ENCODE results near the gene TELO2. TPM values are rescaled to one million over a fixed set of nuclear protein-coding genes. Genes with fewer than 3 reads are reported as not detected.

Gene TELO2
- total and polyA plus RNA-seq, 2 donors (not counting 3 experiments of a cell fraction or from before 2014, with no cell fraction given): 30.7 to 61.6 TPM

DNA sequence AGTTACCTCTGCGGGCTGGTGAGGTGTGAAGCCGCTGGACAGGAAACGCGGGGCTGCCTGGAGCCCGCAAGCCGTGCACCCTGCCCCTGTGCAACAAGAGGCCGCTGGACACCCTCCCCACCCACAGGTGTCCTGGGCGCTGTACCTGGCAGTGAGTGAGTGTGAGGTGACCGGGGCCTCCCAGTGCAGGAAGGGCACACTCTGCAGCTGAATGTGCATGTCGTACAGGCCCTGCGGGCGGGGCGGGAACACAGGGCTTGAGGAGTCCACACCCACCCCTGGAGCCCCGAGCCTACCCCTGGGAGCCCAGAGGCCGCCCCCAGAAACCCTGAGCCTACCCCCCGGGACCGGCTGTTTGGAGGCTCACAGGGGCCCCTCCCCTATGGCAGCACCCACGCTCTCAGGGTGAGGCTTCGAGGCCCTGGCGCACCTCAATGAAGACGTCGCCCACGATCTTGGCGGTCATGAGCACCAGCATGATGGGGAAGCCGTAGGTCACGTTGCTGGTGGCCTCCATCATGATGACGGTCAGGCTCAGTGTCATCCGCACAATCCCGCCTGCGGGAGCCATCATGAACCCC is 44.5 kb upstream of the TELO2 start:
- H3K4me2 ChIP-seq (ENCODE audit: insufficient read depth, low read length): no peak overlapping the region
- H3K9me1 ChIP-seq (replicated peaks; ENCODE audit: control insufficient read depth, extremely low read depth, insufficient read depth, low read length): no peaks in the 10 kb centered on the region
- ChIA-PET POLR2A (no interaction called here), CTCF (no interaction called here)
- no peak for FAIRE-seq
- H3K36me3 ChIP-seq (ENCODE audit: control insufficient read depth in 2 of 2, extremely low read depth in 1 of 2, insufficient read depth in 2 of 2, low read length in 2 of 2): peaks cover 0 to 38% of the 10 kb centered on the region in 2 experiments
- TF ChIP-seq CTCF (IDR thresholded peaks at IDR 0.05; ENCODE audit: extremely low read depth in 1 of 2, insufficient read depth in 1 of 2, low read depth in 1 of 2, low read length in 2 of 2) (no peak), POLR2A (IDR thresholded peaks at IDR 0.05; ENCODE audit: low read depth, low read length) (no peak), EZH2 (IDR thresholded peaks at IDR 0.05; ENCODE audit: borderline replicate concordance, low read depth, low read length, severe bottlenecking) (no peak)
- no peaks in the 10 kb centered on the region for H3K4me1 ChIP-seq (ENCODE audit: control insufficient read depth, extremely low read depth, insufficient read depth, low read length)
- H3K4me3 ChIP-seq (replicated peaks in 1 of 3; ENCODE audit: insufficient read depth in 1 of 3, low read depth in 1 of 3, low read length in 3 of 3): no peak overlapping the region
- no TSS peak for BruUV-seq (replicated peaks)
- H3K9me3 ChIP-seq (replicated peaks; ENCODE audit: control insufficient read depth, insufficient read depth, low read length): no peaks in the 10 kb centered on the region
- H3K27ac ChIP-seq (ENCODE audit: insufficient read depth, low read depth, low read length): no peak overlapping the region
- DNase-seq (ENCODE audit: low read depth, low spot score): no peak
- no peaks in the 10 kb centered on the region for H4K20me1 ChIP-seq (replicated peaks; ENCODE audit: control insufficient read depth, extremely low read depth, insufficient read depth, low read length)
- no peak overlapping the region for H3K9ac ChIP-seq (replicated peaks; ENCODE audit: extremely low read depth, insufficient read depth, low read length)
- intact Hi-C loops (cut with micrococcal nuclease): no loop called here
- H3K79me2 ChIP-seq (ENCODE audit: control insufficient read depth, insufficient read depth, low read length): no peaks in the 10 kb centered on the region
- no peak overlapping the region for H2AFZ ChIP-seq (ENCODE audit: low read depth, low read length)
- dilution Hi-C loops (cut with MboI; ENCODE audit: extremely low pct_ligation_motif_present, low sequenced_read_pairs): no loop called here
- H3K27me3 ChIP-seq (ENCODE audit: control insufficient read depth in 2 of 2, insufficient read depth in 2 of 2, low read length in 2 of 2): no peaks in the 10 kb centered on the region

GRCh38 chr16:1449201-1449788 is 43.9 kb upstream of the TELO2 start:
- Histone ChIP-seq H4K20me1 (replicated peaks; ENCODE audit: control insufficient read depth, extremely low read depth, insufficient read depth, low read length) (no peaks in the 10 kb centered on the region), H3K4me1 (ENCODE audit: control insufficient read depth, extremely low read depth, insufficient read depth, low read length) (no peaks in the 10 kb centered on the region), H3K4me3 (replicated peaks in 1 of 3; ENCODE audit: insufficient read depth in 1 of 3, low read depth in 1 of 3, low read length in 3 of 3) (no peak overlapping the region), H3K9me1 (replicated peaks; ENCODE audit: control insufficient read depth, extremely low read depth, insufficient read depth, low read length) (no peaks in the 10 kb centered on the region), H3K4me2 (ENCODE audit: insufficient read depth, low read length) (no peak overlapping the region), H3K36me3 (ENCODE audit: control insufficient read depth in 2 of 2, extremely low read depth in 1 of 2, insufficient read depth in 2 of 2, low read length in 2 of 2) (peaks cover 0 to 43% of the 10 kb centered on the region in 2 experiments), H2AFZ (ENCODE audit: low read depth, low read length) (no peak overlapping the region), H3K27ac (ENCODE audit: insufficient read depth, low read depth, low read length) (no peak overlapping the region), H3K9ac (replicated peaks; ENCODE audit: extremely low read depth, insufficient read depth, low read length) (no peak overlapping the region), H3K27me3 (ENCODE audit: control insufficient read depth in 2 of 2, insufficient read depth in 2 of 2, low read length in 2 of 2) (no peaks in the 10 kb centered on the region), H3K9me3 (replicated peaks; ENCODE audit: control insufficient read depth, insufficient read depth, low read length) (no peaks in the 10 kb centered on the region), H3K79me2 (ENCODE audit: control insufficient read depth, insufficient read depth, low read length) (no peaks in the 10 kb centered on the region)
- ChIA-PET POLR2A (no interaction called here), CTCF (no interaction called here)
- BruUV-seq (replicated peaks): no TSS peak
- no peak for TF ChIP-seq JUN (IDR thresholded peaks at IDR 0.05; ENCODE audit: borderline replicate concordance, insufficient read depth, insufficient read length, low read depth)
- TF ChIP-seq GATA2 (IDR thresholded peaks at IDR 0.05; ENCODE audit: insufficient read depth, insufficient read length, low read depth, low read length): no peak
- no peak for TF ChIP-seq FOS (IDR thresholded peaks at IDR 0.05; ENCODE audit: borderline replicate concordance, insufficient read depth, low read length)
- TF ChIP-seq CTCF (IDR thresholded peaks at IDR 0.05; ENCODE audit: extremely low read depth in 1 of 2, insufficient read depth in 1 of 2, low read depth in 1 of 2, low read length in 2 of 2): no peak
- no peak for TF ChIP-seq POLR2A (IDR thresholded peaks at IDR 0.05; ENCODE audit: low read depth, low read length)
- no peak for TF ChIP-seq POLR2AphosphoS5 (IDR thresholded peaks at IDR 0.05; ENCODE audit: insufficient read depth, low read depth, low read length)
- TF ChIP-seq MAX (IDR thresholded peaks at IDR 0.05; ENCODE audit: insufficient read depth, insufficient read length): no peak
- TF ChIP-seq EZH2 (IDR thresholded peaks at IDR 0.05; ENCODE audit: borderline replicate concordance, low read depth, low read length, severe bottlenecking): no peak
- DNase-seq (ENCODE audit: low read depth, low spot score) (no peak), FAIRE-seq (no peak)
- intact Hi-C loops (cut with micrococcal nuclease) (no loop called here), dilution Hi-C loops (cut with MboI; ENCODE audit: extremely low pct_ligation_motif_present, low sequenced_read_pairs) (no loop called here)

All from endothelial cell of umbilical vein (primary cell).